GM12872 (cell line): ENCODE data around the gene MOB3B.

ENCODE experiments used
- CTCF ChIP-seq: IDR thresholded peaks from 3 replicates; pipeline ENCODE4 v1.5.1; 2011; ENCODE audit warnings: low read depth, mild to moderate bottlenecking, low read length, moderate library complexity; ENCODE audit not compliant: insufficient read depth

Gene MOB3B

GRCh38 chr9:27554712-27555111, 25.1 kb upstream of the MOB3B start:
- TF ChIP-seq CTCF = no peak

DNA sequence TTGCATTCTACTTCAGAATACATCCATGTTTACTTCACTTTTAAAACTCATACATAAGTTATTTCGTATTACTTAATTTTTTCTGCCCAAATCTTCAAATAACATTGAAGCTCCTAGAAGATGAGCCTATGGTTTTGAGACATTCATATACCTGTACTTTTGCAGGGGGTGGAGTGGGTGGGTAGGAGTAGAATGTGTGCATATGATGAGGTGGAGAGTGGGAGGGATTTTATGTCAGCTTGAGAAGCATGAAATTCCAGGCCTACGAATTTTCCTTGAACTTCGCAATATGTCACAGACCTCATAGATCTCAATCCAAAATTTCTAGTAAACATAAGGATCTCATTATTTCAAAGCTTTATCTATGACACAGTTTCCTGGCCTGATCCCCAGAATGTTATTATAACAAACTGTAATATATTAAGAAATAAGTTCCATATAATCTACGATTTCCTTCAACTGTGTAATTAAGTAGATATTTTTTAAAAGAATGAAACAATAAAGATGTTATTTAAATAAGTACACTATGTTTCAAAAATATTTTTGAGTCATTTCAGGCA, 19.7 kb upstream of the MOB3B start:
- TF ChIP-seq CTCF = no peak

DNA sequence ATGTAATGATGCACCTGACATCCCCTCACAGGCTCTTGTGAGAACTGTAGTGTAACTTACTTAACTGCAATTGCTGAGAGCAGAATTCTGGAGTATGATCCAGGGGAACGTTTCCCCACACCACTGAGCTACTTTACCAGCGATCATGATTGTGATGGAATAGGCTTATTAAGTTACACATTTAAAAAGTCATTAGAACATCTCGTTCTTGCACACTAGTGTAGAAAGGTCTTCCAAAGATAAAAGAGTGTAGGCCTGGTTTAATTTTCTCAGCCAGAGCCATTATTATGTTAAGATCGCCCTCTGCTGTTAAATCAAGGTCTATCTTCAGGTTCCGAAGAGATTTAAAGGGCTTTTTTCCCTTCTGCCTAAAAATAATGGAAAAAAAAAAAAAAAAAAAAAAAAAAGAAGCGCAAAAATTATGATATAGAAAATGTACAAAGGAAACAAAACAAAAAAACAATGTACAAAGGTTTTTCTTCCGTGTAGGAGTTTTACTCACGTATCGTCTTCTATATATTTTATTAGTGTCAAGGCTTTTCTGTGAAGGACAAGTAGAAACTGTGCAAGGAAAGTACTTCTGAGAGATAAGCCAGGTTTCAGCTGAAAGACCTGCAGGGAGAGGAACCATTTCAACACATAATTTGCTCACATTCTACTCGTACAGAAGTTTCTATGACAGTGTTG, 18.6 kb upstream of the MOB3B start:
- peak; percentile 35; the same call in 1 of the 3 replicates for TF ChIP-seq CTCF

GRCh38 chr9:27545471-27545870, 15.9 kb upstream of the MOB3B start:
- no peak for TF ChIP-seq CTCF

- no peak for TF ChIP-seq CTCF
These were observed 12.9 kb upstream of the MOB3B start for GRCh38 chr9:27542508-27542907.

DNA sequence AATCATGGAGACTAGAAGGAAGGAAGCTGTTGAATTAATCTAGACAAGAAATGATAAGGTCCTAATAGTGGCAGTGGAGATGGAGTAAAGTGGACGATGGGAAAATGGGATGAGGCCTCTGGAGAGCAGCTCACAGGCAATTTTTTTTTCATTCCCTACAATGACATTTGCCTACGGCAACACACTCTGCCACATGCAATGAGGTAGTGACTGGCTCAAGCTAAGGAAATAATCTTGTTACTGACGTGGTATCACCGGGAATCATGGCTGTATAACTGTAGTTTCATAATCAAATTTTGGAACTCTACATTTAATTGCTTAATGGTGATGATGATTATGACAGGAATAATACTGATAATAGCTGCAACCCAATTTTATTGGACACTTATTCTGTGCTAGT, 12.1 kb upstream of the MOB3B start:
- no peak for TF ChIP-seq CTCF

DNA sequence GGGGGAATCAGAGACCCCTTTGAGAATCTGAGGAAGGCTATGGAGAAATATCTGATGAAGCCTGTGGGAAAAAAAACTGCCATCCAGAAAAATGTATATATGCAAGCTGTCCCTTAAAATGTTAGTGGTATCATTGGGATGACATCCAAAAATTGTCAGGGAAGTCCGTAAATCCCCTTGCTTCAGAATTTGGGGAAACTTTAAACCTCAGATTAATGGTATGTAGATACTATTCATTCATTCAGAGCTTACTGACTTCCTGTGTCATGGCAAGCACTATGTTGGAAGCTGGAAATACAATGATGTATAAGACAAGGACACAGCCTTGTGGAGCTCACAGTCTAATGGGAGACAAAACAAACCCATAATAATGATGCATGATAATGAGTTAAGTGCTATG, 10.9 kb upstream of the MOB3B start:
- TF ChIP-seq CTCF = no peak
